ENCODE results near the gene AHDC1. TPM values are rescaled to one million over a fixed set of nuclear protein-coding genes. Genes with fewer than 3 reads are reported as not detected.

AHDC1 gene
- total and polyA plus RNA-seq, 9 of the 15 experiments (the other 6 are each of a cell fraction or from before 2014, with no cell fraction given): 0.21 to 36.4 (median 4.7) TPM

- TF ChIP-seq USF1 (CRISPR knock-in tag; IDR thresholded peaks at IDR 0.05) (peak; percentile 74), NFE2 (IDR thresholded peaks at IDR 0.05; ENCODE audit: low read depth) (0 out of 2 replicates have a peak, but pooled peaks have one; percentile 22), CBX1 (IDR thresholded peaks at IDR 0.05; ENCODE audit: low read depth) (no peak; the same call in 1 of the 2 replicates), MTF1 (CRISPR knock-in tag; IDR thresholded peaks at IDR 0.05; ENCODE audit: borderline replicate concordance) (no peak), ZNF740 (CRISPR knock-in tag; IDR thresholded peaks at IDR 0.05) (peak; percentile 59; the same call in 1 of the 2 replicates), ZNF740 (tag; IDR thresholded peaks at IDR 0.05) (0 out of 4 replicates have a peak, but pooled peaks of 1 of the 2 experiments have one; percentile 20), ELF4 (CRISPR knock-in tag; IDR thresholded peaks at IDR 0.05) (peak; percentile 92), JUND (IDR thresholded peaks at IDR 0.05; ENCODE audit: borderline replicate concordance, low read depth, low read length) (no peak), JUND (tag; IDR thresholded peaks at IDR 0.05; ENCODE audit: borderline replicate concordance, low read depth, low read length) (peak; percentile 33; the same call in 1 of the 3 replicates), TRIM24 (IDR thresholded peaks at IDR 0.05) (peak; percentile 11 to 34; a peak in 1 of 4 replicates), IRF9 (tag; IDR thresholded peaks at IDR 0.05) (peak; percentile 61), MLX (CRISPR knock-in tag; conservative IDR thresholded peaks at IDR 0.05) (peak in 1 of 2 experiments; percentile 81; a peak in 1 of 4 replicates), ARNT (IDR thresholded peaks at IDR 0.05) (peak in 1 of 2 experiments; percentile 46; a peak in 1 of 4 replicates), E2F4 (CRISPR knock-in tag; IDR thresholded peaks at IDR 0.05; ENCODE audit: low read depth) (no peak), KLF1 (tag; IDR thresholded peaks at IDR 0.05) (no peak), POLR2AphosphoS5 (IDR thresholded peaks at IDR 0.05; ENCODE audit: control insufficient read depth, insufficient read depth, low read depth, low read length) (no peak), KLF16 (IDR thresholded peaks at IDR 0.05) (no peak), ASH1L (IDR thresholded peaks at IDR 0.05; ENCODE audit: borderline replicate concordance, low read depth, partially characterized antibody) (peak; percentile 60), ZNF639 (CRISPR knock-in tag; conservative IDR thresholded peaks at IDR 0.05 in 1 of 2, IDR thresholded peaks at IDR 0.05 in 1 of 2) (no peak), NCOR1 (IDR thresholded peaks at IDR 0.05) (no peak), CREB1 (IDR thresholded peaks at IDR 0.05) (peak; percentile 46; the same call in 1 of the 2 replicates), CREB1 (CRISPR knock-in tag; IDR thresholded peaks at IDR 0.05) (peak; percentile 53; the same call in 1 of the 2 replicates)
Observed at GRCh38 chr1:27526569-27527222, 77.2 kb downstream of the AHDC1 start (continued).

Data from K562 (cell line).